Uterus (tissue), 2 donors: ENCODE measurements around the gene AEBP1.

Experiments
- POLR2A ChIP-seq, 2 donors: fragments of 450-650 bp; IDR thresholded peaks; one replicate each; pipeline ENCODE4 v1.6.1; 2016; ENCODE audit warnings: antibody characterized with exemption in 2 of 2, mild to moderate bottlenecking in 1 of 2, moderate library complexity in 1 of 2
- TF ChIP-seq, protein P1 (sequence below), 4 experiments: fragments of 200-600 bp in 2 of 4; fragments of 450-650 bp in 2 of 4; sonication (generic) in 2 of 4; IDR thresholded peaks; one replicate each; pipeline ENCODE4 v1.5.1; 2016 to 2019; ENCODE audit warnings: antibody characterized with exemption in 4 of 4, mild to moderate bottlenecking in 2 of 4, moderate library complexity in 1 of 4

- TF ChIP-seq, protein P1, sequence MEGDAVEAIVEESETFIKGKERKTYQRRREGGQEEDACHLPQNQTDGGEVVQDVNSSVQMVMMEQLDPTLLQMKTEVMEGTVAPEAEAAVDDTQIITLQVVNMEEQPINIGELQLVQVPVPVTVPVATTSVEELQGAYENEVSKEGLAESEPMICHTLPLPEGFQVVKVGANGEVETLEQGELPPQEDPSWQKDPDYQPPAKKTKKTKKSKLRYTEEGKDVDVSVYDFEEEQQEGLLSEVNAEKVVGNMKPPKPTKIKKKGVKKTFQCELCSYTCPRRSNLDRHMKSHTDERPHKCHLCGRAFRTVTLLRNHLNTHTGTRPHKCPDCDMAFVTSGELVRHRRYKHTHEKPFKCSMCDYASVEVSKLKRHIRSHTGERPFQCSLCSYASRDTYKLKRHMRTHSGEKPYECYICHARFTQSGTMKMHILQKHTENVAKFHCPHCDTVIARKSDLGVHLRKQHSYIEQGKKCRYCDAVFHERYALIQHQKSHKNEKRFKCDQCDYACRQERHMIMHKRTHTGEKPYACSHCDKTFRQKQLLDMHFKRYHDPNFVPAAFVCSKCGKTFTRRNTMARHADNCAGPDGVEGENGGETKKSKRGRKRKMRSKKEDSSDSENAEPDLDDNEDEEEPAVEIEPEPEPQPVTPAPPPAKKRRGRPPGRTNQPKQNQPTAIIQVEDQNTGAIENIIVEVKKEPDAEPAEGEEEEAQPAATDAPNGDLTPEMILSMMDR (IDR thresholded peaks at IDR 0.05): no peak
- no peak for TF ChIP-seq POLR2A (IDR thresholded peaks at IDR 0.05)
Measured at GRCh38 chr7:44093102-44093641, 11.0 kb upstream of the AEBP1 start.
